Epithelial cell of proximal tubule (primary cell): ENCODE measurements around the gene KHDRBS1. TPM values are rescaled to one million over a fixed set of nuclear protein-coding genes. Genes with fewer than 3 reads are reported as not detected.
A peak's percentile ranks its signal among the peaks of the same experiment; 100 is the strongest.
"Not testable (repeated sequence)": the region's sequence is repeated elsewhere in the genome, so short reads cannot be mapped to it uniquely, and the experiment has no call there.

ENCODE experiments used
- DNase-seq: peaks from one replicate; pipeline ENCODE4 v3.0.0-alpha.2; 2011; ENCODE audit warnings: low read depth
- H3K4me3 ChIP-seq: 2 replicates; pipeline ENCODE4 v1.5.1; 2011; ENCODE audit warnings: low read depth, mild to moderate bottlenecking, low read length
- CTCF ChIP-seq: conservative IDR thresholded peaks from 2 replicates; pipeline ENCODE4 v1.5.1; 2012; ENCODE audit warnings: low read depth, mild to moderate bottlenecking, low read length
- total RNA-seq: library from RNA; depleted of rRNA; stranded (reverse); fragments of >200 nt; gene quantifications from 2 replicates; pipeline ENCODE4 v1.2.3, GENCODE V29; 2015

Gene KHDRBS1
- total RNA-seq, 1 donor from 2014 or later = 69.6 TPM

GRCh38 chr1:32012709-32013385, 821 bp upstream of the KHDRBS1 start:
- TF ChIP-seq CTCF = no peak
- no peak for DNase-seq
- peak overlapping the region; percentile 81 for H3K4me3 ChIP-seq

- TF ChIP-seq CTCF = no peak
- peak overlapping the region; percentile 81 for H3K4me3 ChIP-seq
- no peak for DNase-seq
Observed at GRCh38 chr1:32014199-32014947, 705 bp downstream of the KHDRBS1 start.

GRCh38 chr1:32014948-32015273, 1.2 kb downstream of the KHDRBS1 start:
- DNase-seq = no peak
- no peak for TF ChIP-seq CTCF
- peak overlapping the region; percentile 81 for H3K4me3 ChIP-seq

GRCh38 chr1:32020339-32020738, 6.7 kb downstream of the KHDRBS1 start:
- DNase-seq = no peak
- no peak for TF ChIP-seq CTCF

GRCh38 chr1:32021574-32022018, 7.9 kb downstream of the KHDRBS1 start:
- DNase-seq = not testable (repeated sequence)

More at GRCh38 chr1:32020339-32020738, 6.7 kb downstream of the KHDRBS1 start:
- no peak overlapping the region for H3K4me3 ChIP-seq

GRCh38 chr1:32023351-32023750, 9.7 kb downstream of the KHDRBS1 start:
- no peak for TF ChIP-seq CTCF
- H3K4me3 ChIP-seq = no peak overlapping the region
- DNase-seq = no peak

More at GRCh38 chr1:32021574-32022018, 7.9 kb downstream of the KHDRBS1 start:
- H3K4me3 ChIP-seq = not testable (repeated sequence)

- DNase-seq = no peak
- no peak for TF ChIP-seq CTCF
- no peak overlapping the region for H3K4me3 ChIP-seq
Observed at GRCh38 chr1:32025515-32025914, 11.8 kb downstream of the KHDRBS1 start.
